AML-193 (cell line): ENCODE measurements around the gene TMEM150B.

Experiments used
- DNase-seq, 2 experiments: peaks; one replicate each; lab custom pipeline; 2025; lab: John Stamatoyannopoulos, UW

Gene TMEM150B

DNA sequence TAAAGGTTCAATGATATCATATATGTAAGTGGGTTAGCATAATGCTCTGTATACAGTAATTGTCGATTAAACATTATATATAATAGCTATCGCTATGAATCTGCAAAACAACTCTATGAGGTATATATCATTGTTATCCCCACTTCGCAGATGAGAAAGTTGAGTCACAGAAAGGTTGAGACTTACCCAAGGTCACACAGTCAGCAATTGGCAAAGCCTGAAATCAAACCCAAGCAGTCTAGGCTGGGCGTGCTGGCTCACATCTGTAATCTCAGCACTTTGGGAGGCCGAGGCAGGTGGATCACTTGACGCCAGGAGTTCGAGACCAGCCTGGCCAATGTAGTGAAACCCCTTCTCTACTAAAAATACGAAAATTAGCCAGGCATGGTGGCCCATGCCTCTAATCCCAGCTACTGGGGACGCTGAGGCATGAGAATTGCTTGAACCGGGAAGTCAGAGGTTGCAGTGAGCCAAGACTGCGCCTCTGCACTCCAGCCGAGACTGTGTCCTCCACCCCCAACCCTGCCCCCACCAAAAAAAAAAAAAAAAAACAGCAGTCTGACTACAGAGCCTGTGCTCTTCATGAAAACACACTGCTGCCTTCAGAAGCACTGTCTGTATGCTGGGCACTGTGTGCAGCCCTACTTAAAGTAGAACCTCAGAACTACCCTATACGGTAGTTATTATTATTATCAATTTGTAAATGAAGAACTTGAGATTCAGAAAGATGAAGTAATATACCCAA, 46.6 kb downstream of the TMEM150B start:
- DNase-seq, result no peak

DNA sequence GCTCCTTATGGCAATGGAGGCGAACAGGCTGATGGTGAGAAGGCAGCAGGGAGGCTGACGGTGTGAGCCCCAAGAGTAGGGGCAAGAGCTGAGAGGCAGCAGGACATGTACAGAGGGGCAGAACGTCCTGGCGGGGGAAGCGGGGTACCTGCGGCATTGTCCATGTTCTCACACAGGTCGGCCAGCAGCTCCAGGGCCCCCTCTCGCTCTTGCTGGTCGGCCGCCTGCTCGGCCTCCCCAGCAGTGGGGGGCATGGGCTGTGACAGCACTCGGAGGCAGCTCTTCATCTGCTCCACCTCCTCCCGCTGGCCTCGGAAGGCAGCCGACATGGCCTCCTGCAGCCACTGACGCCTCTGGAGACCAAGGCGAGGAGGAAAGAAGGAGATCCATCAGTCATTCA, 47.6 kb downstream of the TMEM150B start:
- no peak for DNase-seq

DNA sequence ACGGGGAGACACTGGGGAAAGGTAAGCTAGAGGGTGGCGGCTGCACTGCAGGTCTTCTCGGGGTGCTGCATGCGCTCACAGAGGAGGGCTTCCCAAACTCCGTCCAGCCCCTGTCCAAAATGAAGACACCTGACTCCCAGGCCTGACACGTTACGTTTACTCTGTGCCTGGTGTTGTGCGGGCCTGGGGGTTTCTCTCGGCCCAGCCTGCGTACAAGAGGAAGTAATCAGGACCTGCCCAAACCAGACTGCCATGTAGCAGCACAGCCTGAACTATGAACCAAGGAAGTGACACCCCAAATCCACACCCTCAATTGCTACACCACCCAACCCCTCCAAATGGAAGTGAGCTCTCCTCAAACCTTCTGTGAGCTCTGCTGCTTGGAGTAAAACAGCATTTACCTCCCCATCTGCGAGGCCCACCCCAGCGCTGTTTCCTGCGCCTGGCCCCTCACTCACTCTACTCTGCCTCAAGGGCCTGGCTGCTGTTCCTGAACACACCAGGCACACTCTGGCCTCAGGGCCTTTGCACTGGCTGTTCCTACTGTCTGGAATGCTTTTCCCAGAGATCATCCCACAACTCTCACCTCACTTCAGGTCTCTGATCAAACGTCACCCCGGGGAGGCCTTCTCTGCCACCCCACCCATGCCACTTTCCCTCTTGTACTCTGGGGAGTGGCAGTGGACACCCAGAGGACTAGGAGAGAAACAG, 48.3 kb downstream of the TMEM150B start:
- DNase-seq, result no peak

DNA sequence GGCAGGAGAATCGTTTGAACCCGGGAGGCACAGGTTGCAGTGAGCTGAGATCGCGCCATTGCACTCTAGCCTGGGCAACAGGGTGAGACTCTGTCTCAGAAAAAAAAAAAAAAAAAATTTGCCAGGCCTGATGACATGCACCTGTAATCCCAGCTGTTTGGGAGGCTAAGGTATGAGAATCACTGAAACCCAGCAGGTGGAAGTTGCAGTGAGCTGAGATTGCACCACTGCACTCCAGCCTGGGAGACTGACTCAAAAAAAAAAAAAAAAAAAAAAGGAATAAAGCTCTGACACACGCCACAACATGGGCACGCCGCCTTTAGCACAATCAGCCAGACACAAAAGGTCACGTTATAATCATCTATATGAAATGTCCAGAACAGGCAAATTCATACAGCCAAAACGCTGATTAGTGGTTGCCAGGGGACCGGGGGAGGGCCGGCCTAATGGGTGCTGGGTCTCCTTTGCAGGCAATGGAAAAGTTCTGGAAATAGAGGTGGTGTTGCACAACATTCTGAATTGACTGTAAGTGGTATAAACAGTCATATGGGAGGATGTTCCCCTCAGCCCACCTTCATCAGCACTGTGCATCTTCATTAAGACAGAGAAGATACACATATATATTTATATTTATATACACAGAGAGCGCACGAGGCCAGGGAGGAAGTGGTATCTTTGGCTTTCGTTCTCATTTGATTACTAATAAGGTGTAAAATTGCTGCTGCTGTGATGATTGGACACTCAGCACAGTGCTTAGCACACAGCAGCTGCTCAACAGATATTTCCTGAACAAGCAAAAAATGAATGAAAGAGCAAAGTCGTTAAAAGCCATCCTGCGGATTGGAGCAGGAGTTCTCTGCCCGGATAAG, 49.1 kb downstream of the TMEM150B start:
- no peak for DNase-seq

DNA sequence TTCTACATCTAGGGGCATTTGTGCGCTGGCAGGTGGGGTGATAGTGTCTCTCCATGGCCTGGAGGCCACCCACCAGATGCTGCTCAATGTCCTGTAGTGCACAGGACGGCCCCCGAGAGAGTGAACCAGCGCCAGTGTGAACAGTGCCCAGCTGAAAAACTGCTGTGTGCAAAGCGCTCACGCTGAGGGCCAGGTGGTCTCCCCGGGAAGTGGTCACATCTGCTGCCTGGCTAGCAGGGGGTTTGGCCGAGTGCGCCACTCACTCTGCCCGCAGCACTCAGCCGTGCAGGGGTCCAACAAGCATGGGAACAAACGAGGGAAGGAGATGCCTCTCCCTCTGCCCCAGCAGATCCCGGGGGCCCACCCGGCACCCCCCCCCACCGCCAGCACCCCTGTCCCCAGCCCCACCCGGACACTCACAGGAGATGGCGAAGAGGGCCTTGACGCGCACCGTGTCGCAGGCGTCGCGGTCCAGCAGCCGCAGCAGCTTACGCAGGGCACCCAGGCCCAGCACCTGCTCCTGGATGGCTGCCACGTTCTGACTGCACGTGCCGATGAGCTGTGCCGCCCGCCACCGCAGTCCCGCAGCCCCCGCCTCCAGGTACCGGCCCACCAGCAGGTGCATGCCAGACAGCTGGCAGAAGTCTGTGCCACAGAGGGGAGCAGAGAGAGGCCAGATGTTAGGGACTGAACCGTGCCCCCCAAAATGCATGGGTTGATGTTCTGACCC, 51.0 kb downstream of the TMEM150B start:
- no peak for DNase-seq

DNA sequence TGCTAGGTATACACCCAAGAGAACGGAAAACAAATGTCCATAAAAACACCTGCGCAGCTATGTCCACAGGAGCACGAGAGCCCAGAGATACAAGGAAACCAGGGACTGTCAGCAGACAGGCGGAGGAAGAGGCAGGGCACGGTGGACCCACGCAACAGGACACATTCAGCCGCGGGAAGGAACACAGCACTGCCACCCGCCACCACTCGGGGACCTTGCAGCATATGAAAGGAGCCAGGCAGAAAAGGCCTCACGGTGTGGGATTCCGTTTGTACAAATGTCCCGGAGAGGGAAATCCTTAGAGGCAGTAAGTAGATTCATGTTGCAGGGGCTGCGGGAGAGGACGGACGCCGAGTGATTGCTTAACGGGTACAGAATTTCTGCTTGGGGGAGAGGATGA, 53.0 kb downstream of the TMEM150B start:
- no peak for DNase-seq

DNA sequence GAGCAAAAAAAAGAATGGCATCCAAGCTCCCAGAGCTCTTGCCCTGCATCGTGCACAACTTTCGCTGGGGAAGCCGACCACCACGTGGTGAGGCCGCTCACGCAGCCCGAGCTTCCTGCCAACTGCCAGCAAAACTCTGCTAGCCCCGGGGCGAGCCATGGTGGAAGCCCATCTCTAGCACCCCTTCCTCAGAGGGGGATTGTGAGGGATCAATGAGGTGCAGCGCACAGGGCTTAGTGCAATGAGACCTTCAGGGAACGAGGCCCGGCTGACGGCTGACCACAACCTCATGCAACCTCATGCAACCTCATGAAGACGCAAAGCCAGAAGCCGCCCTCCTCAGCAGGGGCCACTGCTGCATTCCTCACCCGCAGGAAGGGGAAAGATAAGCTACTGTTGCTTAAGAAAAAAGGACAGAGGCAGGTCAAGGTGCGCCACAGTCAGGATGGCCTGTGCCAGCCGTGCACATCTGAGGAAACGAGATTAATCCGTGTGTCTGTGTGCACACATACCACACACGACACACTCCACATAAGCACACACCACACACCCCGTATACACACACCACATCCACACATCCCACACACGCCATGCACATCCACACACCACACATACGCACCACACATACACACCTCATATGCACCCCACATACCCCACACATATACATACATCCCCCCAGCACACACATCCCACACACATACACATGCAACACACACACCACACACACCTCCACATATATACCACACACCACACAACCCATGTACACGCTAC, 54.8 kb downstream of the TMEM150B start:
- no peak for DNase-seq

DNA sequence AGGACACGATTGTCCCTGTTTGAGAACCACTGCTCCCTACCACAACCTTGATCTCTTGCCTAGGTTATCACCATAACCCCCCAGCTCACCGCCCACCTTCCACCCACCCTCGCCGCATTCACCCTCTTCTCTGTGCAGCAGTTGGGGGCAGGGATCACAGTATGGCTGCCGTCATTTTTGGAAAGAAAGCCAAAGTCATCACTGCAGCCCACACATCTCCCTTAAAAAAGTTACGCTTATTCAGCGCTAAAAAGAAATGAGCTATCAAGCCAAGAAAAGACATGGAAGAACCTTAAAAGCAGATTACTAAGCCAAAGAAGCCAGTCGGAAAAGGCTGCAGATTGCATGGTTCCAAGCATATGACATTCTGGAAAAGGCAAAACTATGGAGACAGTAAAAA, 55.8 kb downstream of the TMEM150B start:
- DNase-seq, result no peak

DNA sequence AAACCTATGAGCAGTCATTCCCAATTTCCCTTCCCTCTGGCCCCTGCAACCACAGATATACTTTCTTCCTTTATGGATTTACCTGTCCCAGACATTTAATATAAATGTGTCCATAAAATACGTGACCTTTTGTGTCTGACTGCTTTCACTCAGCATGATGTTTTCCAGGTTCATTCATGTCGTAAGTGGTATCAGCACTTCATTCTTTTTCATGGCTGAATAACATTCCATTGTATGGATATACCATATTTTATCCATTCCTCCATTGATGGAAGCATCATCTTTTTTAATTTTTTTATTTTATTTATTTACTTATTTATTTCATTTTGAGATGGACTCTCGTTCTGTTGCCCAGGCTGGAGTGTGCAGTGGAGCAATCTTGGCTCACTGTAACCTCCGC, 58.3 kb downstream of the TMEM150B start:
- no peak for DNase-seq

DNA sequence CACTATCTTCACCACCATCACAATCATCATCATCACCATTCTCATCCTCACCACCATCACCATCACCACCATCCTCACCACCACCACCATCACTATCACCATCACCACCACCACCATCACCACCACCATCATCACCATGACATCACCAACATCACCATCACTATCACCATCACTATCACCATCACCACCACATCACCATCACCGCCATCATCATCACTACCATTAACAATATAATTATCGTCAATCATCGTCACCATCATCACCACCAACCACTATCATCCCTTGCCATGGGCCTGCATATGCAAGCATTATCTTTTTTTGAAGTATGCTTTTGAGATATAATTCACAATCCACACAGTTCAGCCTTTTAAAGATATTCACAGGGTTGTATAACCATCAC, 58.7 kb downstream of the TMEM150B start:
- DNase-seq, result no peak

DNA sequence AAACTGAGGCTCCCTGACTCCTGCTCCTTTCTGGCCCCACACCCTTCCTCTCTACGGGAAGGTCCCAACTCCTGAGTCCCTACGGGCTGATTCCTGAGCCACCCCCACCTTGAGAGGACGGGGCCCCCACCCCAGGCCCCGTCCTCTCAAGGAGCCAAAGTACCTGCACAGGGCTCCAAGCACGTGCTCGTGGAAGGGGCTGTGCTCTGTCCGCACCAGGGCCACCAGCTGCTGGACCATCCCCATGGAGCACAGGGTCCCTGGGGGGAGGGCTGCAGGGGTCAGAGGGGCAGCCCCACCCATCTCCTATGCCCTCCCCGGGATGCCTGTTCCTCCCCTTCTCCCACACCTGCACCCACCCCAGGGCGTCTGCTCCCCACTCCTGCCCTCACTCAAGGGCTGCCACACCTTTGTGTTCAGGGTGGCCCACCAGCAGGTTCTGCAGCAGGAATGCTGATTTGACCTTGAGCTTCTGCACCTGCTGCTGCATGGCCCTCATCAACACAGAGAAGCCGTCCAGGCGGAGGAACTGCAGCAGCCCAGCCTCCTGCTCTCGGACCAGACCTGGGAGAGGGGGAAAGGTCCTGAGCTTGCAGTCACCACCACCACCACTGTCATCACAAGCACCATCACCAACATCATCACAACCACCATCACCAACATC, 59.3 kb downstream of the TMEM150B start:
- DNase-seq, result no peak

DNA sequence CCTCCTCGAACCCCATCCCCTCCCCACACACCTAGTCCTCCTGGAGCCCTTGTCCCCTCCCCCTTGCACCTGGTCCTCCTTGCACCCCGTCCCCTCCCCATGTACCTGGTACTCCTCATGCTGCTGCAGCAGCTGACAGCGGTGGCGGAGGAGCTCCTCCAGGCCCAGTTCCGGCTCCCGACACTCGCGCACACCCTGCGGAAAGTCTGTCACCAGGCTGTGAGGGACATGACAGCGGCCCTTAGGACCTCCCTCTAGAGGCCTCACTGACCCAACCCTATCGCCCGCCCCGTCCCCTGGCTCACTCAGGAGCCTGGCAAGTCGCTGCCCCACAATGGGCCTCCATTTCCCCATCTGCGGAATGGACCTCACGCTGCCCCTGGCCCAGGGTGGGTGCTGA, 60.0 kb downstream of the TMEM150B start:
- DNase-seq, result no peak

DNA sequence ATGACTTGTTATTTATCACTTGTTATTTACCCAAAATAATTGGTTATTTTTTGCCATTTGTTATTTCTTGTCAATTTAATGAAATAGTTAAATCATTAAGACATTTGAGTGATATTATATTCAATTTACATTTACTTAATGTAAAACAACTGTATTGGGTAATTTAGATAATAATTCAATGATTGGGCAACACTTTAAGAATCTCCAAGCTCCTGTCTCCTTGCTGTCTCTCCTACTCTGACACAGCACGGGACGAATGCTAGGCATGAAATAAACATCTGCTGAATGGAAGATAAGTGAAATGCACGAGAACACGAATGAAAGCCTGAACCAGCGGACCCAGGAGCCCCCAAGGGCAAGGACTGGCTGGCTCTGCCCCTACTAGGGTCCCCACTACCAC, 60.6 kb downstream of the TMEM150B start:
- DNase-seq, result no peak
